Measurements from ENCODE around the gene PDE6C.
A peak's percentile ranks its signal among the peaks of the same experiment; 100 is the strongest.

PDE6C gene
- long read RNA-seq, donor 1 = 0 reads
- long read RNA-seq, donor 2 = 0 reads
- long read RNA-seq, donor 3 = 0 reads
- long read RNA-seq, donor 4 = 0 reads
- long read RNA-seq, donor 5 = 0 reads
- long read RNA-seq, donor 6 = 0 reads
- long read RNA-seq, donor 7 = 0 reads
- long read RNA-seq, donor 8 = 0 reads

- no peak for DNase-seq
Observed at GRCh38 chr10:93612311-93612710, at the start of gene PDE6C. Gene PDE6C, plus strand, starts transcription at chr10:93612537. Its CDS starts 189 bp downstream, at chr10:93612726.

- DNase-seq = no peak
Observed at GRCh38 chr10:93565446-93565845, 46.9 kb upstream of the PDE6C start.

GRCh38 chr10:93566435-93567276 lies 45.7 kb upstream of the PDE6C start, which contains the start of gene FFAR4:
Gene FFAR4, plus strand, starts transcription at chr10:93566665. Its CDS starts 56 bp downstream, at chr10:93566721.
- peak; percentile 68 for DNase-seq

GRCh38 chr10:93567277-93568104 lies 44.8 kb upstream of the PDE6C start:
- DNase-seq = peak; percentile 14

- DNase-seq = peak; percentile 18
Observed at GRCh38 chr10:93568105-93568390, 44.3 kb upstream of the PDE6C start.

- no peak for DNase-seq
Observed at GRCh38 chr10:93570383-93570782, 42.0 kb upstream of the PDE6C start.

- DNase-seq = no peak
Observed at GRCh38 chr10:93572606-93573005, 39.7 kb upstream of the PDE6C start.

GRCh38 chr10:93573051-93573909 lies 39.1 kb upstream of the PDE6C start:
- DNase-seq = no peak

- no peak for DNase-seq
Observed at GRCh38 chr10:93573924-93574323, 38.4 kb upstream of the PDE6C start.

- DNase-seq = no peak
Observed at GRCh38 chr10:93576888-93577287, 35.4 kb upstream of the PDE6C start.

GRCh38 chr10:93577565-93577964 lies 34.8 kb upstream of the PDE6C start:
- DNase-seq = no peak

- DNase-seq = no peak
Observed at GRCh38 chr10:93579089-93579488, 33.2 kb upstream of the PDE6C start.

GRCh38 chr10:93579985-93580711 lies 32.2 kb upstream of the PDE6C start:
- no peak for DNase-seq

GRCh38 chr10:93580828-93581227 lies 31.5 kb upstream of the PDE6C start:
- DNase-seq = no peak

- DNase-seq = no peak
Observed at GRCh38 chr10:93584445-93584844, 27.9 kb upstream of the PDE6C start.

GRCh38 chr10:93589648-93590562 lies 22.4 kb upstream of the PDE6C start:
- DNase-seq = no peak

GRCh38 chr10:93590638-93591037 lies 21.7 kb upstream of the PDE6C start:
- DNase-seq = no peak

GRCh38 chr10:93591065-93591808 lies 21.1 kb upstream of the PDE6C start:
- no peak for DNase-seq

- no peak for DNase-seq
Observed at GRCh38 chr10:93593254-93593653, 19.1 kb upstream of the PDE6C start.

GRCh38 chr10:93593749-93594148 lies 18.6 kb upstream of the PDE6C start:
- DNase-seq = no peak
